ENCODE measurements around the gene KCNK1.

DNA sequence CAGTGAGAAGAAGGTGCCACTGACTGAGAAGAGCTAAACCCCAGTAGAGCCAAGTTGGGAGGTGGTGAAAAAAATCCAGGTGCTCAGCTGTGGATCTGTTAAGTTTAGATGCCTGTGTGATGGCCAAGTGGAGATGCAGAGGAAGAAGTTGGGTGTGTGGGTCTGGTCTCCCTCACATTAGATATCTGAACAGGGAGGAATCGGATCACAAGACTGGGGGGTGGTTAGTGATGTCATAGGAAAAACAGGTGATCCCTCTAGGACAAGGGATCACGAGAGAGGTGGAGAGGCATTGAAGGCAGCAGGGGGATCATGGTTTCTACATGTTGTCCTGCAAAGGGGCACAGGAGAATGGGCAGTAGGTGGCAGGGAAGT is 22.6 kb downstream of the KCNK1 start:
- TF ChIP-seq, protein P1, sequence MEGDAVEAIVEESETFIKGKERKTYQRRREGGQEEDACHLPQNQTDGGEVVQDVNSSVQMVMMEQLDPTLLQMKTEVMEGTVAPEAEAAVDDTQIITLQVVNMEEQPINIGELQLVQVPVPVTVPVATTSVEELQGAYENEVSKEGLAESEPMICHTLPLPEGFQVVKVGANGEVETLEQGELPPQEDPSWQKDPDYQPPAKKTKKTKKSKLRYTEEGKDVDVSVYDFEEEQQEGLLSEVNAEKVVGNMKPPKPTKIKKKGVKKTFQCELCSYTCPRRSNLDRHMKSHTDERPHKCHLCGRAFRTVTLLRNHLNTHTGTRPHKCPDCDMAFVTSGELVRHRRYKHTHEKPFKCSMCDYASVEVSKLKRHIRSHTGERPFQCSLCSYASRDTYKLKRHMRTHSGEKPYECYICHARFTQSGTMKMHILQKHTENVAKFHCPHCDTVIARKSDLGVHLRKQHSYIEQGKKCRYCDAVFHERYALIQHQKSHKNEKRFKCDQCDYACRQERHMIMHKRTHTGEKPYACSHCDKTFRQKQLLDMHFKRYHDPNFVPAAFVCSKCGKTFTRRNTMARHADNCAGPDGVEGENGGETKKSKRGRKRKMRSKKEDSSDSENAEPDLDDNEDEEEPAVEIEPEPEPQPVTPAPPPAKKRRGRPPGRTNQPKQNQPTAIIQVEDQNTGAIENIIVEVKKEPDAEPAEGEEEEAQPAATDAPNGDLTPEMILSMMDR (IDR thresholded peaks at IDR 0.05): no peak
- TF ChIP-seq POLR2A (IDR thresholded peaks at IDR 0.05): no peak
- TF ChIP-seq POLR2AphosphoS5 (IDR thresholded peaks at IDR 0.05): no peak
